Measurements from ENCODE around the gene TBX6. TPM values are rescaled to one million over a fixed set of nuclear protein-coding genes. Genes with fewer than 3 reads are reported as not detected.

TBX6 gene
- total RNA-seq, 1 experiment from 2014 or later = 1.6 TPM

DNA sequence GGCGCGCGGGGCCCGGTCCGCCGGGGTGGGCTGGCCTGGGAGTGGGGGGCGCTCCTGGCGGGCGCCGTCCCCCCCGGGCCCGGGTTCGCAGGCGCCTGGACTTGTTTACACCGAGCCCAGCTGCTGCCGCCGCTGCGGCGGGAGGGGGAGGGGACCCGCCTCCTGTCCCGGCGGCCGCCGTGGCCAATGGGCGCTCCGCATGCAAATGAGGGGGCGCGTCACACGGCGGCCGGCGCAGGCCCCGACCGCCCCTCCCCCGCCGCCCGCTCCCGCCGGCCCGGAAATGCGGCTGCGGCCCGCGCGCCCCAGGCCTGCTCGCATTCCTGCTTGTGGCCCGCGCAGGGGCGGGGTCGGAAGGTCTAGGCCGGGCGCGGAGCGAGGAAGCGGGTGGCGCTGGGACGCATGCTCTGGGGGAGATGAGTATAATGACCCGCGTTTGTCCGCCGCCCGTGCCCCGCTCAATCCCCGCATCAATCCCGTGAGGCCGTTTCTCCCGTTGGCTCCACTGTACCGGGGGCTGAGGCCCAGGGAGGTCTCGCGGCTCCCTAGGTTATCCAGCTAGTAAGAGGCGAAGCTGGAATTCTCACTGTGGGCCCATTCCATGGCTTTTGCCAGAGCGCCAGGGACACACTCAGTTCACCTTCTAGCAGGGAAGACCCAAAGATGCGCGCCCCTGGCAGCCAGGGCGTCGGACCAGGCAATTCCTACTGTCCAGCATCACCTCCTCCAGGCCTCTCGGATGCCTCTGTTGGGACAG lies 4.6 kb upstream of the TBX6 start, which contains the start of gene YPEL3:
Gene YPEL3 (minus strand): TSS at position 109 of the 757 bp plus-strand sequence. CDS start 731 bp downstream, outside the sequence.
- H3K4ac ChIP-seq (ENCODE audit: low read depth, low read length) = peak within 1 kb of the TSS; percentile 6; the same call in 1 of the 2 replicates
- Mint-ChIP-seq H3K27ac (peak within 1 kb of the TSS; percentile 97 to 99 (median 98)), H3K27me3 (ENCODE audit: low read depth) (peaks cover 6% of the 10 kb centered on the region), H3K36me3 (ENCODE audit: insufficient read depth in 1 of 3, low read depth in 3 of 3) (peaks cover 28 to 37% (median 29%) of the 10 kb centered on the region in 3 experiments), H3K4me1 (peaks cover 21% of the 10 kb centered on the region in 2 experiments), H3K9me3 (peaks cover 21 to 23% of the 10 kb centered on the region in 2 experiments), H3K4me3 (peak within 1 kb of the TSS; percentile 70 to 82)
- H2BK20ac ChIP-seq (ENCODE audit: low read depth, low read length, poor library complexity, severe bottlenecking) = no peak within 1 kb of the TSS
- peaks cover 12% of the 10 kb centered on the region; the same call in 1 of the 2 replicates for H3K79me2 ChIP-seq (ENCODE audit: insufficient read depth, low read length)
- peak within 1 kb of the TSS; percentile 39 for H2BK120ac ChIP-seq (ENCODE audit: low read depth, low read length, poor library complexity, severe bottlenecking)
- H4K5ac ChIP-seq (ENCODE audit: insufficient read length, low read depth, low read length) = peak within 1 kb of the TSS; percentile 81
- H3K27me3 ChIP-seq (ENCODE audit: insufficient read depth, low read length) = no peaks in the 10 kb centered on the region
- H3K23ac ChIP-seq (ENCODE audit: insufficient read length, low read depth, low read length) = no peak within 1 kb of the TSS
- peak within 1 kb of the TSS; percentile 73; the same call in 1 of the 2 replicates for H2BK15ac ChIP-seq (ENCODE audit: low read depth, low read length)
- H4K8ac ChIP-seq (replicated peaks; ENCODE audit: insufficient read length, low read depth, low read length) = no peak within 1 kb of the TSS
- H3K79me1 ChIP-seq (ENCODE audit: insufficient read depth, low read depth, low read length, poor library complexity, severe bottlenecking) = no peaks in the 10 kb centered on the region
- H3K14ac ChIP-seq (ENCODE audit: insufficient read depth, low read length) = peak within 1 kb of the TSS; percentile 86
- H3K56ac ChIP-seq (ENCODE audit: insufficient read length, low read depth, low read length) = no peak within 1 kb of the TSS
- TF ChIP-seq, protein P1, sequence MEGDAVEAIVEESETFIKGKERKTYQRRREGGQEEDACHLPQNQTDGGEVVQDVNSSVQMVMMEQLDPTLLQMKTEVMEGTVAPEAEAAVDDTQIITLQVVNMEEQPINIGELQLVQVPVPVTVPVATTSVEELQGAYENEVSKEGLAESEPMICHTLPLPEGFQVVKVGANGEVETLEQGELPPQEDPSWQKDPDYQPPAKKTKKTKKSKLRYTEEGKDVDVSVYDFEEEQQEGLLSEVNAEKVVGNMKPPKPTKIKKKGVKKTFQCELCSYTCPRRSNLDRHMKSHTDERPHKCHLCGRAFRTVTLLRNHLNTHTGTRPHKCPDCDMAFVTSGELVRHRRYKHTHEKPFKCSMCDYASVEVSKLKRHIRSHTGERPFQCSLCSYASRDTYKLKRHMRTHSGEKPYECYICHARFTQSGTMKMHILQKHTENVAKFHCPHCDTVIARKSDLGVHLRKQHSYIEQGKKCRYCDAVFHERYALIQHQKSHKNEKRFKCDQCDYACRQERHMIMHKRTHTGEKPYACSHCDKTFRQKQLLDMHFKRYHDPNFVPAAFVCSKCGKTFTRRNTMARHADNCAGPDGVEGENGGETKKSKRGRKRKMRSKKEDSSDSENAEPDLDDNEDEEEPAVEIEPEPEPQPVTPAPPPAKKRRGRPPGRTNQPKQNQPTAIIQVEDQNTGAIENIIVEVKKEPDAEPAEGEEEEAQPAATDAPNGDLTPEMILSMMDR (conservative IDR thresholded peaks at IDR 0.05) = no peak
- H2AK5ac ChIP-seq (ENCODE audit: insufficient read length, low read length) = no peak within 1 kb of the TSS
- H2BK5ac ChIP-seq (ENCODE audit: insufficient read length, low read length) = no peak within 1 kb of the TSS
- DNase-seq = peak; percentile 95
- no peak within 1 kb of the TSS for H3T11ph ChIP-seq (ENCODE audit: low read length)
- peak within 1 kb of the TSS; percentile 92 for H3K18ac ChIP-seq (ENCODE audit: insufficient read length, low read depth, low read length)
- H3K23me2 ChIP-seq (ENCODE audit: insufficient read length, low read depth, low read length, poor library complexity, severe bottlenecking) = peaks cover 11% of the 10 kb centered on the region
- peak within 1 kb of the TSS; percentile 82 for H4K91ac ChIP-seq (ENCODE audit: insufficient read length, low read depth, low read length)
- H3K9ac ChIP-seq (ENCODE audit: extremely low read depth, insufficient read length, low read length) = peak within 1 kb of the TSS; percentile 91
- H3K4me1 ChIP-seq (ENCODE audit: insufficient read depth, low read length) = no peaks in the 10 kb centered on the region
- peak within 1 kb of the TSS; percentile 73 for H3K4me2 ChIP-seq (ENCODE audit: insufficient read depth, insufficient read length, low read length)
- H2BK12ac ChIP-seq (ENCODE audit: insufficient read length, low read depth, low read length) = peak within 1 kb of the TSS; percentile 41
- no peaks in the 10 kb centered on the region for H4K20me1 ChIP-seq (ENCODE audit: control insufficient read depth, insufficient read depth, insufficient read length)
- WGBS (ENCODE audit: extremely low coverage, insufficient read length, low lambda C conversion rate) = no CpG with 5 or more reads among the region's 77 CpGs
- peak within 1 kb of the TSS; percentile 74 for H3K27ac ChIP-seq (ENCODE audit: insufficient read length, low read depth, low read length)
- H2AFZ ChIP-seq (ENCODE audit: low read length) = no peak within 1 kb of the TSS
- no peaks in the 10 kb centered on the region for H3K9me3 ChIP-seq (ENCODE audit: control insufficient read depth, low read depth, low read length)

Data from H9 (cell line).